Testis (tissue), 3 donors: Measurements from ENCODE around the gene GRK5. TPM values are rescaled to one million over a fixed set of nuclear protein-coding genes. Genes with fewer than 3 reads are reported as not detected.

Experiments
- DNase-seq: peaks from one replicate; pipeline ENCODE4 v3.0.0-alpha.2; 2019
- H3K27ac ChIP-seq, 2 donors: fragments of 200-600 bp; sonication (generic); one replicate each; pipeline ENCODE4 v1.5.1; 2019
- H3K27me3 ChIP-seq: fragments of 200-600 bp; sonication (generic); one replicate; pipeline ENCODE4 v1.5.1; 2019
- H3K36me3 ChIP-seq: fragments of 200-600 bp; sonication (generic); one replicate; pipeline ENCODE4 v1.5.1; 2017; ENCODE audit warnings: low read depth; ENCODE audit errors: missing control alignments
- H3K4me1 ChIP-seq: fragments of 200-600 bp; sonication (generic); one replicate; pipeline ENCODE4 v1.5.1; 2019
- H3K4me3 ChIP-seq, 2 donors: fragments of 200-600 bp; sonication (generic); one replicate each; pipeline ENCODE4 v1.5.1; 2017 to 2019
- H3K9me3 ChIP-seq: fragments of 200-600 bp; sonication (generic); one replicate; pipeline ENCODE4 v1.5.1; 2017
- CTCF ChIP-seq, 3 experiments: fragments of 450-650 bp in 2 of 3; fragments of 200-600 bp in 1 of 3; sonication (generic) in 1 of 3; IDR thresholded peaks; one replicate each; pipeline ENCODE4 v1.5.1; 2016 to 2019; ENCODE audit warnings: antibody characterized with exemption in 3 of 3, mild to moderate bottlenecking in 2 of 3, moderate library complexity in 1 of 3
- POLR2A ChIP-seq: fragments of 450-650 bp; IDR thresholded peaks from one replicate; pipeline ENCODE4 v1.6.1; 2017; ENCODE audit warnings: antibody characterized with exemption, mild to moderate bottlenecking, moderate library complexity
- WGBS, 2 donors: methylation state at CpG; one replicate each; pipeline ENCODE4 v1.1.5; 2018; 5-methylcytosine and 5-hydroxymethylcytosine counted together
- intact Hi-C: fragments of 100-400 bp; cut with DNase I; formaldehyde crosslinking; loops from one replicate; pipeline ENCODE4 v1.15.1; 2023; ENCODE audit warnings: low total_unique reads
- polyA plus RNA-seq: library from polyadenylated mRNA; stranded (reverse); fragments of 350-450 nt; fragmentation: Illumina TruSeq; extraction: RNeasy Lipid Tissue Mini Kit (QIAGEN cat#74804); gene quantifications from one replicate; pipeline ENCODE4 v1.2.3, GENCODE V29; 2014; ENCODE audit warnings: low read depth, low replicate concordance; ENCODE audit not compliant: insufficient read depth
- total RNA-seq, 2 donors: library from RNA; depleted of rRNA; stranded (reverse); fragments of >200 nt; gene quantifications; one replicate each; pipeline ENCODE4 v1.2.3, GENCODE V29; 2016

Gene GRK5
- total and polyA plus RNA-seq, 3 donors from 2014 or later: 4.5 to 10.3 (median 5.5) TPM

- H3K9me3 ChIP-seq: no peaks in the 10 kb centered on the region
- H3K27ac ChIP-seq: no peak overlapping the region
- WGBS, 2 donors: 64 to 66% methylated on average over 8 of the region's 8 CpGs
- peaks cover 5% of the 10 kb centered on the region for H3K4me1 ChIP-seq
- no peaks in the 10 kb centered on the region for H3K36me3 ChIP-seq
- H3K27me3 ChIP-seq: no peaks in the 10 kb centered on the region
- intact Hi-C loops: no loop called here
- no peak overlapping the region for H3K4me3 ChIP-seq
- DNase-seq: no peak
- TF ChIP-seq CTCF (IDR thresholded peaks at IDR 0.05): no peak
- TF ChIP-seq POLR2A: no peak
Observed at GRCh38 chr10:119350502-119351097, 143.2 kb downstream of the GRK5 start.

- WGBS, 2 donors: 77 to 91% methylated on average over 4 of the region's 4 CpGs
- no peak overlapping the region for H3K27ac ChIP-seq
- intact Hi-C loops: no loop called here
- TF ChIP-seq CTCF (IDR thresholded peaks at IDR 0.05): no peak
- no peaks in the 10 kb centered on the region for H3K9me3 ChIP-seq
- H3K27me3 ChIP-seq: no peaks in the 10 kb centered on the region
- H3K4me1 ChIP-seq: peaks cover 5% of the 10 kb centered on the region
- H3K4me3 ChIP-seq: no peak overlapping the region
- H3K36me3 ChIP-seq: no peaks in the 10 kb centered on the region
- DNase-seq: no peak
Observed at GRCh38 chr10:119351189-119351588, 143.8 kb downstream of the GRK5 start.

- no peak for TF ChIP-seq CTCF (IDR thresholded peaks at IDR 0.05)
- TF ChIP-seq POLR2A: no peak
- Histone ChIP-seq H3K4me1 (peaks cover 5% of the 10 kb centered on the region), H3K4me3 (no peak overlapping the region), H3K36me3 (no peaks in the 10 kb centered on the region), H3K9me3 (no peaks in the 10 kb centered on the region), H3K27ac (no peak overlapping the region), H3K27me3 (no peaks in the 10 kb centered on the region)
- DNase-seq: no peak
- whole genome bisulfite sequencing, 2 donors: 89 to 97% methylated on average over 2 of the region's 2 CpGs
- intact Hi-C loops: no loop called here
Observed at GRCh38 chr10:119352042-119352441, 144.7 kb downstream of the GRK5 start.

- Histone ChIP-seq H3K9me3 (no peaks in the 10 kb centered on the region), H3K4me3 (no peak overlapping the region), H3K27me3 (no peaks in the 10 kb centered on the region), H3K27ac (no peak overlapping the region), H3K36me3 (no peaks in the 10 kb centered on the region), H3K4me1 (peaks cover 5% of the 10 kb centered on the region)
- intact Hi-C loops: no loop called here
- no peak for DNase-seq
- TF ChIP-seq CTCF (IDR thresholded peaks at IDR 0.05) (no peak), POLR2A (no peak)
- 85 to 94% methylated on average over 2 to 6 of the region's 6 CpGs for WGBS, 2 donors
Observed at GRCh38 chr10:119352807-119353206, 145.4 kb downstream of the GRK5 start.

- Histone ChIP-seq H3K27ac (no peak overlapping the region), H3K4me3 (no peak overlapping the region), H3K36me3 (no peaks in the 10 kb centered on the region), H3K4me1 (peaks cover 5% of the 10 kb centered on the region), H3K27me3 (no peaks in the 10 kb centered on the region), H3K9me3 (no peaks in the 10 kb centered on the region)
- no peak for TF ChIP-seq POLR2A
- TF ChIP-seq CTCF (IDR thresholded peaks at IDR 0.05): no peak
- no peak for DNase-seq
- intact Hi-C loops: no loop called here
- WGBS, 2 donors: 89 to 90% methylated on average over 2 of the region's 2 CpGs
Observed at GRCh38 chr10:119353421-119353820, 146.1 kb downstream of the GRK5 start.
